Medulla oblongata (tissue), 1 donor: ENCODE data around the gene ACP4.
"Not testable (repeated sequence)": the region's sequence is repeated elsewhere in the genome, so short reads cannot be mapped to it uniquely, and the experiment has no call there.

Source experiments
- DNase-seq: peaks from one replicate; pipeline ENCODE4 v3.0.0-alpha.2; 2015; ENCODE audit errors: extremely low spot score

ACP4 gene

DNA sequence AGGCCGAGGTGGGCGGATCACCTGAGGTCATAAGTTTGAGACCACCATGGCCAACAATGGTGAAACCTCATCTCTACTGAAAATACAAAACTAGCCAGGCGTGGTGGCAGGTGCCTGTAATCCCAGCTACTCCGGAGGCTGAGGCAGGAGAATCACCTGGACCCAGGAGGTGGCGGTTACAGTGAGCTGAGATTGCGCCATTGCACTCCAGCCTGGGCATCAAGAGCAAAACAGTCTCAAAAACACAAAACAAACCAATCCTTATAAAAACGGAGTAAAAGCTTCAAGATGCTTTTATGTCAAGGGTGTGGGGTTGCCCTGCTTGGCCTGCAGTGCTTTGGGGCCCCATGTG lies 7.2 kb downstream of the ACP4 start:
- no peak for DNase-seq

- no peak for DNase-seq
These were observed 7.8 kb downstream of the ACP4 start for GRCh38 chr19:50797781-50798658.

DNA sequence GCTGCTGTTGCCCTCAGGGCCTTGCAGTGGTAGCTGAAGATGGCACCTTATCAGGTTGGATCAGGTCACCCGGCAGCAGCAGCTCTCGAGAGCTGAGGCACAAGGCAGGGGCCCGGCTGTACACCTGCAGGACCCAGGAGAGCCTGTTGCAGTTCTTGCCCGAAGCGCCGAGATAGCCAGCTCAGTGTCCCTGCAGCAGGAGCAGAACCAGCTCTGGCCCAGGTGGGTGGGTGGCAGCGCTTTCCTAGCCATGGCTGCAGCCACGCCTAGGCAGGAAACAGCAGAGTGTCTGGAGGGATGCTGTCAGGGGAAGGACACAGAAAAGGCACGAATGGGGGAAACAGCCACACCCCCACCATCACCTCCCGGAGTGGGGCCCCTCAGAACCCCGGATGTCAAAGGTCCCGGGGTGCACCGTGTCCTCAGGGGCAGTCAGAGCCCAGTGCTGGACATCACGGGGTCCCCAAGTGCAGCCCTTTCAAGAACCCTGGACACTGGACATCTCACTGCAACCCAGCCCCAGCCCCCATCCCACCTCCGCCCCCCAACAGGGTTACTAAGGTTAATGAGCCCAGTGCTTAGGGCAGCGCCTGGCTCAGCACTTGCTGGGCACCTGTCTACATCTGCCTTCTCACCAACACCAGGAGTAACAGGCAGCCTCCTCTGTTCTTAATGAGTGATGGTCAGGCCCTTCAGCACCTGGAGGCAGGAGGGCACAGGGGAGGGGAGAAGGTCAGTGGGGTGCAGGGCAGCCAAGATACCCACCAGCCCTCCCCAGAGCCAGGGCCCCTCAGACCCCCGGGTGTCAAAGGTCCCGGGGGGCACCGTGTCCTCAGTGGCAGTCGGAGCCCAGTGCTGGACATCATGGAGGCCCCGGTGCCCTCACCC lies 8.7 kb downstream of the ACP4 start:
- no peak for DNase-seq

GRCh38 chr19:50799547-50799851 lies 9.3 kb downstream of the ACP4 start:
- DNase-seq: no peak

DNA sequence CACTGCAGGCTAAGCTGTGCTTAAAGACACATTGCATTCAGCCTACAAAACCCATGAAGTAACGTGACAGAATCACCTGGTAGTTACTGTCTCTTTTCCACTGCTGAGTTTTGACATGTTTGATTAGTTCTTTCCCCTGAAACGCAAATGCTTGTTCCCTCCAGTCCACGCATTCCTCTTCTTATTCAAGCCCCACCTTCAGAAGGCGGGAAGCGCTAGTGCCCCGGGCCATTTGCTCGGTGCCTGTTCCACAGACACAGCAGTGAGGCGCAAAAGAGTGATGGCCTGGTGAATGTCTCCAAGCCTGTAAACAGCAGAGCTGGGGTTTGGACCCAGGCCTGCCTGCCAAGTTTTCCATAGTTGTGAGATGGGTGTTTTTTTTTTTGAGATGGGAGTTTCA lies 10.9 kb downstream of the ACP4 start:
- no peak for DNase-seq

GRCh38 chr19:50803633-50804419 lies 13.6 kb downstream of the ACP4 start:
- no peak for DNase-seq

- peak; percentile 99 for DNase-seq
These were observed 14.4 kb downstream of the ACP4 start for GRCh38 chr19:50804420-50805272.

GRCh38 chr19:50808856-50809255 lies 18.6 kb downstream of the ACP4 start:
- no peak for DNase-seq

- DNase-seq: not testable (repeated sequence)
These were observed 21.5 kb downstream of the ACP4 start for GRCh38 chr19:50811622-50812238.

- no peak for DNase-seq
These were observed 22.3 kb downstream of the ACP4 start for GRCh38 chr19:50812474-50812873.

GRCh38 chr19:50814883-50815282 lies 24.7 kb downstream of the ACP4 start:
- DNase-seq: no peak

GRCh38 chr19:50815439-50815838 lies 25.2 kb downstream of the ACP4 start:
- no peak for DNase-seq

- DNase-seq: no peak
These were observed 28.0 kb downstream of the ACP4 start for GRCh38 chr19:50817941-50818858.

DNA sequence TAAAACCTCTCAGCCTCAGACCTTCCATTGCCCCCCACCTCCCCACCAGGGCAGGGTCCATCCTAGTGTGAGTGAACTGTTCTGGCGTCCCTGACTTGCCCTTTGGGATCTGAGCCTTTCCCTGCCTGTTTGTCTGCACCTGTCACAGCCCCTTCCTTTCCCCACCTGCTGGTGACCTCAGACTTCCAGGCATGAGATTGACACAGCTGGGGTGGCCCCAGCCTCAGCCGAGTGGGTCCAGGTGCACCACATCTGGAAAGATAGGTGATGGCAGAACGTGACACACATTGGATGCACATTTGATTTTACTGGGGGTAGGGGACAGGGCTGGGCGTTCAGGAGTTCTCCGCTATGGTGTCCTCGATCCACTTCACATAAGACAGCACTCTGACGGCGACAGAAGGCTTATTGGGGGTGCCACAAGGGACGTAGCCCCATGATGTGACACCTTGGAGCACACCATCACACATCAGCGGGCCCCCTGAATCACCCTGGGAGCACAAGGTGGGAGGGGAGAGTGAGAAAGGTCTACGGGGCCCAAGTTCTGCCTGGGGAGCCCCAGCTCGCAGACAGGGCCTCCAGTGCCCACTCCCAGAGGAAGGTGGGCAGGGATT lies 28.8 kb downstream of the ACP4 start:
- DNase-seq: no peak

DNA sequence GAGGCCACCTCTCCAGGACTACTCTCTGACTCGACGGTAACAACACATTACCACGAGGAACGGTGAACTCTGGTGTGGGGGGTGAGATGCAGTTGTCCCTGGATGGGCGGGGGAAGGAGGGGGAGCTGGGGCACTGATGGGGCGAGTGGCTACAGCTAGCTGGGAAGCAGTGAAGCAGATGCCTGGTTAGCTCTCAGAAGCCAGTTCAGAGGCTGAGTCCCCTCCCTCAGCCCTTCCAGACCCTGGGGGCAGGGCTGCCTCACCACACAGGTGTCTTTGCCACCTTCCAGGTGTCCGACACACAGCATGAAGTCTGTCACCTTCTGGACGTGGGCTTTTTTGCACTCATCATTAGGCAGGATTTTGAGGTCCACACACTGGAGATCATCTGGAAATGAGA lies 29.4 kb downstream of the ACP4 start:
- DNase-seq: no peak

GRCh38 chr19:50820086-50820485 lies 29.9 kb downstream of the ACP4 start:
- DNase-seq: no peak

- no peak for DNase-seq
These were observed 30.5 kb downstream of the ACP4 start for GRCh38 chr19:50820549-50821247.

DNA sequence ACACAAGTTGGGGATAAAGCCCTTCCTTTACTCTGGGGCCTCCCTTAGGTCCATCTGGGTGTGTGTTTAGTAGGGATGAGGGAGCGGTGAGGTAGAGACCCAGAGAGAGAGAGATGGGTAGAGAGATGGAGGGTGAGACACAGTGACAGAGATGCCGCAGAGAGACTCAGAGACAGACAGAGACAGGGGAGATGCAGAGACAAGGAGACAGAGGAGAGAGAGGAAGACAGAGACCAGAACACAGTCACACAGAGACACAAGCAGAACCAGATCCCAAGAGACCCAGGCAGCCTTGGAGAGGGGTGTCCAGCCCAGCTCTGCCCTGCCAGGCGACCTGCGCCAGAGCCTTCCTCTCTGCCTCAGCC lies 31.0 kb downstream of the ACP4 start:
- DNase-seq: no peak

DNA sequence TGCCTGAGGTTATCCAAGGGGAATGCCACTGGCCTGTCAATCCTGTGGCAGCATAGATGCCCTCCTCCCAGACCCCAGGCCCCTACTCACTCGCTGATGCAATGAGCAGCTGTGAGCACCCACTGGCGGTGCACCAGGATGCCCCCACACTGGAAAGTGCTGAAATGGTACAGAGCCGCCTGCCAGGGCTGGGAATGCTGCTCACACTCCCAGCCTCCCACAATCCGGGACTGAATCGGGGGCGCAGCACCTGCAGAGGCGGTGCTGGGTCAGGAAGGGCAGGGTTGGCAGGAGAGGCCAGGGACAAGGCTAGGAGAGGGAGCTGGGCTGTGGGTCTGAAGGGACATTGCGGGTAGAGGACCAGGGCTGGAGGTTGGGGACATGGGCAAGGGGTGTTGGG lies 31.4 kb downstream of the ACP4 start:
- DNase-seq: no peak
